ENCODE measurements around the gene ASTN2. TPM values are rescaled to one million over a fixed set of nuclear protein-coding genes. Genes with fewer than 3 reads are reported as not detected.

ASTN2 gene
- total and polyA plus RNA-seq, 9 of the 15 experiments (the other 6 are each of a cell fraction or from before 2014, with no cell fraction given), result 0.56 to 3.5 (median 1.9) TPM

- TF ChIP-seq SNAPC5 (CRISPR knock-in tag; IDR thresholded peaks at IDR 0.05), result no peak
Observed at GRCh38 chr9:116389541-116390302, 1025.1 kb downstream of the ASTN2 start (continued).

GRCh38 chr9:116387934-116388698, 1026.7 kb downstream of the ASTN2 start:
- ChIA-PET POLR2A (interaction anchor here (0.6 to 1.7 kb wide), 2 partner anchors 8 to 80 kb away, joined by 3 to 4 read pairs; no protein-coding TSS in a partner anchor), CTCF (ENCODE audit: low intra/inter-chr PET ratio) (no interaction called here)
- no peaks in the 10 kb centered on the region for H3K36me3 ChIP-seq (ENCODE audit: control insufficient read depth, insufficient read depth, low read length)
- FAIRE-seq (no peak), DNase-seq (ENCODE audit: extremely low read depth in 1 of 4, low spot score in 3 of 4) (no peak), ATAC-seq (no peak)
- peaks cover 5 to 16% of the 10 kb centered on the region in 2 experiments; a peak in 3 of 5 replicates for H3K4me1 ChIP-seq (replicated peaks in 1 of 2; ENCODE audit: control insufficient read depth in 2 of 2, insufficient read depth in 2 of 2, low read length in 2 of 2)
- H3K79me2 ChIP-seq (ENCODE audit: control insufficient read depth, insufficient read depth, low read length), result no peaks in the 10 kb centered on the region
- no peaks in the 10 kb centered on the region for H4K20me1 ChIP-seq (replicated peaks; ENCODE audit: control insufficient read depth, insufficient read depth, low read length)
- no peaks in the 10 kb centered on the region for H3K27me3 ChIP-seq (ENCODE audit: control insufficient read depth in 2 of 2, insufficient read depth in 2 of 2, low read length in 2 of 2)
- intact Hi-C loops (cut with micrococcal nuclease), result no loop called here
- WGBS (ENCODE audit: insufficient coverage, low coverage, missing lambda C conversion rate), result 51% methylated on average over 6 of the region's 6 CpGs
- H3K4me3 ChIP-seq, result no peak overlapping the region
- no peaks in the 10 kb centered on the region for H3K9me1 ChIP-seq (ENCODE audit: control insufficient read depth, insufficient read depth, low read length)
- BruUV-seq (replicated peaks), result no TSS peak
- no peaks in the 10 kb centered on the region for H3K9me3 ChIP-seq (replicated peaks; ENCODE audit: control insufficient read depth, insufficient read depth, low read depth, low read length)
- no peak overlapping the region for H3K9ac ChIP-seq (ENCODE audit: insufficient read depth in 1 of 2, low read depth in 2 of 2, low read length in 2 of 2)
- in situ Hi-C loops (cut with MboI), result no loop called here
- H3K4me2 ChIP-seq (ENCODE audit: insufficient read depth, low read length), result no peak overlapping the region
- no peak overlapping the region for H2AFZ ChIP-seq (ENCODE audit: low read depth, low read length)
- no peak overlapping the region for H3K27ac ChIP-seq (ENCODE audit: extremely low read depth, low read depth, low read length)
- TF ChIP-seq E2F5 (CRISPR knock-in tag; IDR thresholded peaks at IDR 0.05), result no peak
- TF ChIP-seq HMGN3 (IDR thresholded peaks at IDR 0.05; ENCODE audit: borderline replicate concordance, extremely low read depth, insufficient read length, low read depth, low read length), result no peak
- no peak for TF ChIP-seq LARP7 (IDR thresholded peaks at IDR 0.05)
- no peak for TF ChIP-seq NR4A1 (CRISPR knock-in tag; IDR thresholded peaks at IDR 0.05)
- TF ChIP-seq NR4A1 (tag; IDR thresholded peaks at IDR 0.05), result no peak
- TF ChIP-seq NCOA4 (IDR thresholded peaks at IDR 0.05; ENCODE audit: partially characterized antibody), result no peak
- no peak for TF ChIP-seq ZNF23 (CRISPR knock-in tag; IDR thresholded peaks at IDR 0.05)
- TF ChIP-seq L3MBTL2 (IDR thresholded peaks at IDR 0.05), result no peak
- no peak for TF ChIP-seq CLOCK (CRISPR knock-in tag; IDR thresholded peaks at IDR 0.05; ENCODE audit: borderline replicate concordance)
- TF ChIP-seq PRDM10 (IDR thresholded peaks at IDR 0.05; ENCODE audit: partially characterized antibody), result no peak

Measured in K562 (cell line).